GM12892 (cell line): ENCODE measurements around the gene ZNF568.

ENCODE experiments used
- POLR2A ChIP-seq: IDR thresholded peaks from 2 replicates; pipeline ENCODE4 v1.6.1; 2011; ENCODE audit warnings: low read depth, low read length, control low read depth
- POLR2AphosphoS5 ChIP-seq: IDR thresholded peaks from 2 replicates; pipeline ENCODE4 v1.6.1; 2011; ENCODE audit warnings: low read depth, low read length, control low read depth

DNA sequence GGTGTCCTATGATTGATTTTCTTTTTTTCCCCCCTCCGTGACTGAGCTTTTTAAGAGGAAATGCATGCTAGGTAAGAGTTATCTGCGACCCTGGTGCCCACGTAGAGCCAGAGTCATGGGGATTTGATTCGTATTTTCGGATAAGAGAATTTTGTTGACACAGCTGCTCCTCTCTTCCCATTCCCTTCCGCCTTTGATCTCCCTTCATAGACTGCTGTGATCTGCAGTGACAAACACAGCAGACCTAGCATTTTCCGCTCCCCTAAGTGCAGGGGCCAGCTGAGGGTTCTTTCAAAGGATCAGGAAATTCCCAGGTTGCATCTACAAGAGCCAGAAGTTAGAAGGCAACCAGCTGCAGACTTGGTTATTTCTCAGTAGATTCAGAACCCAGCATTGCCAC lies 70.5 kb downstream of the ZNF568 start:
- TF ChIP-seq POLR2A = no peak
- no peak for TF ChIP-seq POLR2AphosphoS5
